Activated naive CD4-positive, alpha-beta T cell treated with anti-CD3 and anti-CD28 coated beads, Interleukin-2, amount 50 U/mL, for 16 hours (primary cell): Measurements from ENCODE around the gene AREL1.
A peak's percentile ranks its signal among the peaks of the same experiment; 100 is the strongest.
"Not testable (repeated sequence)": the region's sequence is repeated elsewhere in the genome, so short reads cannot be mapped to it uniquely, and the experiment has no call there.

Source experiments
- DNase-seq: peaks from one replicate; pipeline ENCODE4 v3.0.0-alpha.2; 2020

The AREL1 gene

DNA sequence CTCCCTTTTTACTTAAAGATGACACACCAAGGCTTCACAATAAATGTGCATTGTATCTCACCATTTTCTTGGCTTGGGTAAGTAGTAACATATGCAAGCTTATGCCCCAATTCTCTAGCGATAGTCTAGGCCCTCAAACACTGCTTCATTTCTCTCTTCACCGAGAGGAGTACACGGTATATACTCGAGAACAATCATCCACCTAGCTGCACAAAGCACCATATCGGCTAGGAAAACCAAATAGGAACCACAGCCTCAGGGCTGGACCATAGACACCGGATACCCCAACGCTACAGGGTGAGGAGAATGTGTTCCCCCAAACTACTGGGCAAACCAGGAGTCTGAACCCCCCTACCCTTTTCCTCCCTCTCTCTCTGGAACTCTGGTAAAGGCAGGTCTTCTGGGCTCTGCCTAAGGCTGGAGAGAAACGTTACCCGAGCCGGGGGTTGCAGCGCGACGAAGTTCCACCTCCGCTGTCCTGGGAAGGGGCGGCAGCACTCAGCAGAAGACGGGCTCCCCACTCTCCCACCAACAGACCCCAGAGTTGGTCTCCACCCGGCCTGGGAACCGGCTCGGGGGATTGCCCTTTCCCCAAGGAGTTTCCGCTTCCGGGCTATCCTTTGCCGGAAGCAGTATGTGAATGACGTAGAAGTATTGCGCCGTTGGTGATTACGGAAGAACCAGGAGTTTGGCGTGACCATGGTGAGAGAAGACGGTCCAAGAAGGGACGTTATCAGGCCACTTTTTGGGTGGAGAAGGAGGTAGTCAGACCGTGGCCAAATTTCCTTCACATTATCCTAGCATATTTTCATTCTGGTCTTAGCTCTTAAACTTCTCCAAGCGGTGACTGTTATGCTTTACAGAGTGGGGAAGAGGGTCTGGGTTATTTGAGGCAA, at the start of gene AREL1, which contains the start of gene FCF1:
AREL1 (minus strand) TSS at position 582 of the 896 bp plus-strand sequence. CDS start 27,465 bp downstream, outside the sequence.
FCF1 (plus strand) TSS at position 646 of the 896 bp plus-strand sequence; CDS start at position 700, 54 bp downstream.
- DNase-seq = peak; percentile 78

DNA sequence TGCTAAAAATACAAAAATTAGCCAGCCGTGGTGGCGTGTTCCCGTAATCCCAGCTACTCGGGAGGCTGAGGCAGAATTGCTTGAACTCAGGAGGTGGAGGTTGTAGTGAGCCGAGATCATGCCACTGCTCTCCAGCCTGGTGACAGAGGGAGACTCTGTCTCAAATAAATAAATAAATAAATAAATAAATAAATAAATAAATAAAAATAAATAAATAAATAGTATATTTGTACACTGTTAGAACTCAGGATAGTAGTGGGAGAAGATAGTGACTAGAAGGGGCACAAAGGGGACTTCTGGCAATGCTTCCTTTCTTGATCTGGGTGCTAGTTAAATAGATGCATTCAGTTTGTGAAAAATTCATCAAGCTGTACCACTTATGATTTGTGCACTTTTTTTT, 45.6 kb upstream of the AREL1 start:
- DNase-seq = not testable (repeated sequence)

GRCh38 chr14:74756326-74756725, 43.4 kb upstream of the AREL1 start:
- DNase-seq = no peak

DNA sequence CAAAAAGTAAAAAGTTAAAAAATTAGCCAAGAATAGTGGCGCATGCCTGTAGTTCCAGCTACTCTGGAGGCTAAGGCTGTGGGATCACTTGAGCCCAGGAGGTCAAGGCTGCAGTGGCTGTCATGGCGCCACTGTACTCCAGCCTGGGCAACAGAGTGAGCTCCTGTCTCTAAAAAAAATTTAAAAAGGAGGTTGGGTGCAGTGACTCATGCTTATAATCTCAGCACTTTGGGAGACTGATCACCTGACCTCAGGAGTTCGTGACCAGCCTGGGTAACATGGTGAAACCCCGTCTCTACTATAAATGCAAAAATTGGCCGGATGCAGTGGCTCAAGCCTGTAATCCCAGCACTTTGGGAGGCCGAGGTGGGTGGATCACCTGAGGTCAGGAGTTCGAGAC, 42.0 kb upstream of the AREL1 start:
- DNase-seq = no peak

GRCh38 chr14:74754157-74754556, 41.3 kb upstream of the AREL1 start:
- no peak for DNase-seq

DNA sequence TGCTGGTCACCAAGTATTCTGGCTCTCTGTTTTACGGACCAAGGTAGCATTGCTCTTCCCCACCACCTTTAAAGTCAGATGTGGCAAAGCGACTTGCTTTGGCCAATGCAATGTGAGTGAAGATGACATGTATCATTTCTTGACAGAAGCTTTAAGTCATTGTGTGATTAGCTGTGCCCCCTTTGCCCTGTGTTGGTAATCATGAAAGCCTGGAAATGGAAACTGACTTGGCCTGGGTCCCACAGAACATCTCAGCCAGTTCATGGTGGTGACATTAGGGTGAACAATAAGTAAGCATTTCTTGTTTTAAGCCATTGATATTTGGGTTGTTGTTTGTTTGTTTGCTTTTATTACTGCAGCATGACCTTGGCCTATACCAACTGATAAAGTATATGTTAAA, 34.4 kb upstream of the AREL1 start:
- no peak for DNase-seq

GRCh38 chr14:74739293-74740030, 26.6 kb upstream of the AREL1 start:
- DNase-seq = no peak

DNA sequence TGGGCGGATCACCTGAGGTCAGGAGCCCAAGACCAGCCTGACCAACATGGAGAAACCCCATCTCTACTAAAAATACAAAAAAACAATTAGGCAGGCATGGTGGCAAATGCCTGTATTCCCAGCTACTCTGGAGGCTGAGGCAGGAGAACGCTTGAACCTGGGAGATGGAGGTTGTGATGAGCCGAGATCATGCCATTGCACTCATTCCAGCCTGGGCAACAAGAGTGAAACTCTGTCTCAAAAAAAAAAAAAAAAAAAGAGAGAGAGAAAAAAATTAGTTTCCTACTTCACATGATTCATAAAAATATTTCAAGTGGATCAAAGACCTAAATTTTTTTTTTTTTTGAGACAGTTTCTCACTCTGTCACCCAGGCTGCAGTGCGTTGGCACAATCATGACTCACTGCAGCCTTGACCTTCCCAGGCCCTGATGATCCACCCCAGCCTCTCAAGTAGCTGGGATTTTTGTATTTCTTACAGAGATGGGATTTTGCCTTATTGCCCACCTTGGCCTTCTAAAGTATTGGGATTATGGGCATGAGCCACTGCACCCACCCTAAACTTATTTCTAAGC, 25.0 kb upstream of the AREL1 start:
- DNase-seq = no peak

DNA sequence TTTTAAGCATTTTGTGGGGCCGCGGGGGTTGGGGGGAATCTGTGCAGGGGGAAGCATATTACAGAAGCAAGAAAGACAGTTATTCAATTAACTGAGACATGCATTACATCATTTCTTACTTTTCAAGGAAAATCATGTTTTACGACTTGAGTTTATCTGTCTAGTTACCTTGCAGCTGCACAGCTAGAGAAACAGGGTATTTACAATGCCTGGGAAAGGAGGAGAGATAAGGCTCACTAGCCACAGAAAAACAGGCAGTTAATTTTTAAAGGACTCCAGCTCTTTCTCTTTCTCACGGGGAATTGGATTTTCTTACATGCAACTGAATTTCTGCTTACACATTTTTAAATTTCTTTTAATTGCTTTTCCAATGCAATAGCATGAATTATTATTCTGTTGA, 22.2 kb upstream of the AREL1 start:
- no peak for DNase-seq

DNA sequence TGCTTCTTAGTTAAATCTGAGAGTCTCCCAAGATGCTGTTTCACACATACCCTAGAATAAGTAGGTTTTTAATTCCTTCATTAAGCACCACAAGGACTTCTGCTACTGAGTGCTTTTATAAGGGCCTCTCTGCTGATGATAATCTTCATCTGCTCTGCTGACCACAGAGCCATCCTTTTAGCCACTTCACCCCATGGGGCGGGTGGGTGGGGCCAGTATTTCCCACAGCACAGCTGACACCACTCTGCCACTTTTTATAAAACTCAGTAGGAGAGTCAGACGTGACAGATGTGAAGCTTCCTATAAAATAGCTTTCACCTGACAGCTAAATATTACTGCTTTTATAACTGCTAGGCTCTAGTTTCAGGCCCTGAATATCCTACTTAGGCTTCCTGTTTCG, 20.3 kb upstream of the AREL1 start:
- DNase-seq = no peak

GRCh38 chr14:74732387-74732786, 19.5 kb upstream of the AREL1 start:
- no peak for DNase-seq

GRCh38 chr14:74723134-74723533, 10.3 kb upstream of the AREL1 start:
- no peak for DNase-seq

DNA sequence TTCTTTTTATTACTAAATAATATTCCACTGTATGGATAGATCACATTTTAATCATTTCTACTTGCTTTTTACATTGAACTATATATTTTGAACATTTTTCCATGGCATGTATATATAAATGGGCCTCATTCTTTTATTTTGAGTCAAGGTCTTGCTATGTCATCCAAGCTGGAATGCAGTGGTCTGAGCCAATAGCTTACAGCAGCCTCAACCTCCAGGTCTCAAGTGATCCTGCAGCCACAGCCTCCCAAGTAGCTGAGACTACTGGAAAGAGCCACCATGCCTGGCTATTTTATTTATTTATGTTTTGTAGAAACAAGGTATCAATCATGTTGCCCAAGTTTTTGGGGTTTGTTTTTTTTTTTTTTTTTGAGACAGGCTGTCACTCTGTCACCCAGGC, 7.6 kb upstream of the AREL1 start:
- DNase-seq = no peak

DNA sequence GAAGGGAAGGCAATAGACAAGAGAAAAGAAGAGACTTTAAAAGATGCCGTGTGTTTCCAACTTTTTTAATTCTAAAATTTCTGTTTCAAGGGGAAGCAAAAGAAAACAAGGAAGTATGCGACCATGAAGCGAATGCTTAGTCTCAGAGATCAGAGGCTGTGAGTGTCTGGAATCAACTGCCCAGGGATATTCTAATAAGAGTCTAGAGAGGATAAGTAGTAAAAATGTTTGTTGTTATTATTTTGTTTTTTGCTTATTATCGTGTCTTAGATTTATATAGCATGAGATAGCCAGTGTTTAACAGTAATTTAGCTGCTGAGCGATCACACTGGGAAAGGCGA, 485 bp upstream of the AREL1 start:
- no peak for DNase-seq

- no peak for DNase-seq
These were observed 1.2 kb downstream of the AREL1 start for GRCh38 chr14:74711651-74712050.

DNA sequence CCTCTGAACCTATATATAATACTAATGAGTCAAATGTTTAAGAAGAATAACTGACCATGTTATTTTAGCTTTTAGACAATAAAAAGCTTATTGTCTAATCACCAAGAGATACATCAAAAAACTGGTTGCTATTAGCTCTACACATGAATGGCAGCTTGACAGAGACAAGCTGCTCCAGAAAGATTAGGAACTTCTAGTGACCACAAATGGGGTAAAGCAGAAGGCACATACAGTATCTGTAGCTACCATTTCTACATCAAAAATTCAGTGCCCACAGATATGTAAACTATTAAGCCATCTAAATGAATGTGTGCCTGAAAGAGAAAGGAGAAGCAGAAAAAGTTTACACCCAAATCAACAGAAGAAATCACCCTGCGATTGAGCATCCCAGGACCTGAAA, 2.4 kb downstream of the AREL1 start:
- no peak for DNase-seq

DNA sequence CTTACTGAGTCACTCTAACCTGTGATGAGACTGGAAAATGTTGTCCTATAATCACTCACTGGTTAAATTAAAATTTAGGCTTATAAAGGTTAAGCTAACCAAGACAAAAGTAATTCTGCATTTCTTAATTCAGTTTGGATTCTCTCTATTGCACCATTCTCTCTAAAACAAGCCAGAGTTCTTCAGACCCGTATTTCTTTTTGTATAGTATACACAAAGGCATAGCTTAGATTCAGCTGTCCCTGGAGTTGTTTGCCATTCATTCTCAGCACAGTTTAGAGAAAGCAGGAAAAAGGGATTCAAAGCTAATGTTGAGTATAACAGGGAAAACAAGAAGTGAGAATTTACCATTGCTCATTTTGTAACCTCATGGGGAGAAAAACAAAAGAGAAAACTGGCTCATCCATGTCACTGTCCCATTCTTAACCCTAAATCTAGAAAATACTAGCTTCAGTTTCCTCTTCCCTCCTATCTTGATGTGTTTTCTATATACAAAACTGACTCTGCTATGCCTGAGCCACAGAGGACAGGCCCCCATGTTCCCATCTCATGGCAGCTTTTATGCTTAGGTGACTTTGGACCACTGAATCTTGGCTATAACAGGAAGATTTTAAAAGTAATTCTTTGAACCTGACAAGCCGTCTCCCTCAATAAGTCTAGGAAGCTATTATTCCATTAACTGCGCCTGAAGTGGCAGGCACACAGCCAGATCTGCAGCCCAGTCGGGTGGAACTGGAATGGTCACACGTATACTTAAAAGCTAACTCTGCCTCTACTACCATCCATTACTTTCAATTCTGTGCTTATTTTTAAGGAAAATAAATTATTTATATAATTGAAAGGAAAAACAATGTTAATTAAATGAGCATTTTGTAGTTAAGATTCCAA, 7.0 kb downstream of the AREL1 start:
- no peak for DNase-seq

GRCh38 chr14:74704656-74705055, 8.2 kb downstream of the AREL1 start:
- no peak for DNase-seq

DNA sequence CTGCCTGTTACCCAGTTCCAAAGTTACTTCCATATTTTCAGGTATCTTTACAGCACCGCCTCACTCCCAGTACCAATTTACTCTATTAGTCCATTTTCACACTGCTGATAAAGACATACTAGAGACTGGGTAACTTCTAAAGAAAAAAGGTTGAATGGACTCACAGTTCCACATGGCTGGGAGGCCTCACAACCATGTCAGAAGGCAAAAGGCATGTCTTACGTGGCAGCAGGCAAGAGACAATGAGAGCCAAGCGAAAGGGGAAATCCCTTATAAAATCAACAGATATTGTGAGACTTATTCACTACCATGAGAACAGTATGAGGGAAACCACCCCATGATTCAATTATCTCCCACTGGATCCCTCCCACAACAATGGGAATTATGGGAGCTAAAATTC, 9.8 kb downstream of the AREL1 start:
- DNase-seq = no peak

- no peak for DNase-seq
These were observed 10.6 kb downstream of the AREL1 start for GRCh38 chr14:74702293-74702692.

- DNase-seq = no peak
These were observed 14.4 kb downstream of the AREL1 start for GRCh38 chr14:74698465-74698864.

DNA sequence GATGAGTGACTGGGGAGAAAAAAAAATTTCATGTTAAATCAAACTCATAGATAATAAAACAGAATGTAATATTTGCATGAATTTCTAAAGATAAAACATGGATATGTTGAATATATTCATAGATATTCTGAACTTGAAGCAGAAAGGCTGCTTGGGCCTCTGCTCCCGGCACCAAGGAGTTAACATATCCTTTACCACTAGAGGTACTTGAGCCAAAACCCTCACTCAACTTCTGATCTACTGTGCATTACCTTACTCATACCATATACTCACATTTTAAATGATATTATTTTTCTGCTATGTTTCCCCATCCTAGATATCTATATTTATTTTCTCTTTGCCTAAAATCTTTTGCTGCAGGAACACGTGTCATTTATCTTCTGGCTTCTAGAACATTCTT, 14.9 kb downstream of the AREL1 start:
- no peak for DNase-seq

DNA sequence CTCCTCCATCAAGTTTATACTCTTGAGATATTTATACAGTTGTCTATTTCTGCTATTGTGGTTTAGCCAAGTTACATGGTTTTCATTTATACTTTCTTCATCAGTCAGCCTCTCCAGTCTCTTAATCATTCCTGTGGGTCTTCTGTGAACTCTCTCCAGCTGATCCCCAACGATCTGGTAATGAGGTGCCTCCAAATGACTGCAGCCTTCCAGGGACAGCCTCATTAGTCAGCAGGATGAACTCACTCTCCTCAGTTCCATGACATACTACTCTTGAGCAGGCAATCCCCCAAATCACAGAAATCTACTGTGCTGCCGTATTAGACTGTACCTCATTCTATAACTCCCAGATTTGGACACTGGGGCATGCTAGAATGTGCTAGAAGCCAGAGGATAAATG, 15.3 kb downstream of the AREL1 start:
- no peak for DNase-seq
